Stimulated activated CD4-positive, alpha-beta T cell treated with anti-CD3 and anti-CD28 coated beads, TNF-alpha, amount 100 ng/mL, for 1 hour (primary cell): ENCODE data around the gene REEP6.

Experiments
- DNase-seq, 3 donors: peaks; one replicate each; pipeline ENCODE4 v3.0.0-alpha.2; 2020; ENCODE audit warnings: low read depth in 3 of 3, low spot score in 1 of 3

REEP6 gene

DNA sequence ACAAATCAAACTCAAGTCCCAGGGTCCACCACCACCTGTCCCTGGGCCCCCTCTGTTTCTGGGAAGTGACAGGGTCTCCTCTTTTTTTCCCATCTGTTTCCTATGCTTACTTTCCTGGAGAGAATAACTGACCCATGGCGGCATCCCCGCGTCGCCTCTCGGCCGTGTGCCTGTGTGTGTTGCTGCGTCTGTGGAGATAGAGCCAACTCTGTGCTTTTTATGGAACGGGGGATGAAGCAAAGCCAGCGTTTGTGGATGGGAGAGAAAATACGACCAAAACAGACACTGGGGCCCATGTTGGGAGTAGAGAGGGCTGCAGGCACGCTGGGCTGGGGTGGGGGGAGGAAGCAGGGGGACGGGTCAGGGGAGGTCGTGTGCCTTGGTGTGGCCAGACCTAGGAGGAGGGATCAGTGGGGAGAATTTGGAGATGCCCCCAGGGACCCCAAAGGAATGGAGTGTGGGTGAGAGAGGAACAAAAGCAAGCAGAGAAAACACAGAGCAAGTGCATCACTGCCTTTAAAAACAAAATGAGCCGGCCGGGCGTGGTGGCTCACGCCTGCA is 49.5 kb downstream of the REEP6 start:
- no peak for DNase-seq
